HG03342 (cell line): ENCODE data around the gene GABBR1.
A peak's percentile ranks its signal among the peaks of the same experiment; 100 is the strongest.

Source experiments
- ATAC-seq: cut with Tn5 transposase; IDR thresholded peaks from one replicate; pipeline ENCODE4 v1.9.1; 2021; ENCODE audit warnings: mild to moderate bottlenecking, moderate library complexity; ENCODE audit not compliant: unreplicated experiment

GABBR1 gene

DNA sequence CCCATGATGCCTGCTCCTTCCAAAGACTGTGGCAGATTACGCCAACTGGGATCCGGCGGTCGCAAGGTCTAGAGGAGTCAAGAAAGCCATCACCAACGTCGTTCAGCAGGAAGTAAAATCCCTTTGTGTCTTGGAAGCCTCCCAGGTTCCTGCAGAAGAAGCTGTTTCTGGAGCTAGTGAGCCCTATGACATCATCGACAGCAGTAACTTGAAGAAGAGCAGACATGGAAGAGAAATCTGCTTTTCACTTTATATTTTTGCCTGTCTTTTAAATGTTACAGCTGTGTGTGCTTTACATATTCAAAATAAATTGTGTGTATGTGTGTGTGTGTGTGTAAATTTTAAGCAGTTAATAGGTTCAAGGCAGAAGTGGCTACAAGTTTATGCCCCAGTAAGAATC lies 55.4 kb downstream of the GABBR1 start:
- no peak for ATAC-seq

DNA sequence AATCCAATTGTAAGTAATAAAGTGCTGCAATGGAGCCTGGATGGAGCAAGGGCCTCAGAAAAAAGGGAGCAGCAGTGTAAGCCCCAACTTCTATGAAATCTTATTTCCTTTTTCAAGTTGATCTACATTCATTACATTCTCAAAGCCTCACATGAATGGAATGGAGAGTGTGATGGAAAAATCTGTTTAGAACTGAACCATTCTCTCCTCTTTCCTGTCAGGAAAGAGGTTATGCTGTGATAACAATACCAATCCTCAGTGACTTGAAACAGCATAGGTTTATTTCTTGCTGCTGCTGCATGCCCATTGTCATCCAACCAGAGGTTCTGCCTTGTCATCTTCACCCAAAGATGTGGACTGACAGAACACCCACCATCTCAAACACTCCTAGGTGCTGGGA lies 56.9 kb downstream of the GABBR1 start:
- no peak for ATAC-seq

DNA sequence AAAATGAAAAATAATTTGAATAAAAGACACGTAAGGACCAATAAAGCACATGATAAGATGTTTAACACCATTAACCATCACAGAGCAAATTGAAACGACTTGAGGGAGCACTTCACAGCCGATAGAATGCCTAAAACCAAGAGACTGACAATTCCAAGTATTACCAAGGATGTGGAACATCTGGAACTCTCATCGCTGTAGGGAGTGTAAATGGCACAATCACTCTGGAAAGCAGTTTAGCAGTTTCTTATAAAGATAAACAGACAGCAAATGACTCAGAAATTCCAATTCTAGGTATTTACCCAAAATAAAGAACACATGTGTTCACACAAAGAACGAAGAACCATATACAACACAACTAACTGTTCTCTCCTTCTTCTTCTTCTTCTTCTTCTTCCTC lies 65.0 kb downstream of the GABBR1 start:
- ATAC-seq = no peak

DNA sequence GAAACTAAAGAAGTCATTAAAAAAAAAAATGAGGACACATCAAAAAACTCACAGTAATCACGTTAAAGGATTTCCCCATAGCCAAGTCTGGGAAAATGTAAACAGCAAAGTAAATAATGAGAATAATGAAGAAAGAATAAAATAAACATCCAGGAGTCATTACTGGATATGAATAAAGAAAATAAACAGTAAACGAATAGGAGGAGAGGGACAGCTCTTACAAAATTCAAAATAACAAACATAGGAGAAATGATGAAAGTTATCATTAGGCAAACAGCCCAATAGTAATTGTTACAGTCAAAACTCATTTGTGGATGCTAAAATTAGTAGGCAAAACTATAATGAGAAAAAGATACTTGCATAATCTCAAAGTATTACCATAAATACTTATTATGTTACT lies 65.4 kb downstream of the GABBR1 start:
- no peak for ATAC-seq

DNA sequence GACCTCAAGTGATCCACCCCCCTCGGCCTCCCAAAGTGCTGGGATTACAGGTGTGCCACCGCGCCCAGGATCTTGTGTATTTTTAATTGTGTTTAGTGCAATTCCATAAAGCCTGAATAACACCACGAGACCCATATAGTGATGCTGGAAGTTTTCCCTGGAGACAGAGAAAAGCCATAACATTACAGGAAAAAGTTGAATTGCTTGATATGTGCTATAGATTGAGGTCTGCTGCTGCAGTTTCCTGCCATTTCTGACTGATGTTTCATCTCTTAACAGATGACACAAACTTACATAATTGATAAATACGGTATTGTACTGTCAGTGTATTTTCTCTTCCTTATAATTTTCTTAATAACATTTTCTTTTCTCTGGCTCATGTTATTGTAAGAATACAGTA lies 66.1 kb downstream of the GABBR1 start:
- ATAC-seq = no peak

DNA sequence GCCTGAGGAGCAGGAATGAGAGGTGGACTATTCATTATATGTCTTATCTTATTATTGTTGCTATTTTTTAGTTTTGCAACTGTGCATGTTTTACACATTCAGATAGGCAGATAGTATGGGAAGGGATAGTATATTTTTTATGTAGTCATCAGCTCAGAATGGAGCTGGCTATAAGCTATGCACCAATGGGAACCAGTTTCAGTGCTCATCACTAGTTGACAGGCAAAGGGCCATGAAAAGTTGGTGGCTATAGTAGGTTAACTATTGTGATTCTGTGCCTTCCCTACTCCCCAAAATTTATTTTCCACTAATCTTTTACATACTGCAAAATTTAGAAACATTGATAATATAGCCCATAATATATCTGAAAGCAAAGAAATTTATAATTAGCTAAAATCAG lies 68.1 kb downstream of the GABBR1 start:
- ATAC-seq = no peak

DNA sequence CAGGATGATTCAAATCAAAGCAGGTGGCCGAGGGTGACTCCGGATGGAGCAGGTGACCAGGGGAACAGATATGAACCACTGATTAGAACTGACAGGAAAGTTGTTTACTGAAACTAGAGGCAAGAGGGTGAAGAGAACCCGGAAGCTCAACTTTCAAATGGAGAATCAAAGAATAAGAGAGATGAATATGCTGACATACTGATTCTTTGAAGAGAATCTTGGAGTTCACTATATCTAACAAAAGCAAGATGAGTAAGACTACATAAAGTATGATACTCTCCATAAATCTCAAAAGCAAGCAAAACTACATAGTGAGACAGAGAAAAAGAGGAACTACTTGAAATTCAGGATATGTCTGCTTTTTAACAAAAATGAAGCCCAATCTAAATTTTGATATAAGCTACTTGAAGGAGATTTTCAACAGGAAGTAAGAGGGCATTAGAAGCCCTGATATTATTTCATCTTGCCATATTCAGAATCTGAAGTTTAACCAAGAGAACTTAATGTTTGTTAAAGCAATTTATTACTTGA lies 69.5 kb downstream of the GABBR1 start:
- ATAC-seq = no peak

DNA sequence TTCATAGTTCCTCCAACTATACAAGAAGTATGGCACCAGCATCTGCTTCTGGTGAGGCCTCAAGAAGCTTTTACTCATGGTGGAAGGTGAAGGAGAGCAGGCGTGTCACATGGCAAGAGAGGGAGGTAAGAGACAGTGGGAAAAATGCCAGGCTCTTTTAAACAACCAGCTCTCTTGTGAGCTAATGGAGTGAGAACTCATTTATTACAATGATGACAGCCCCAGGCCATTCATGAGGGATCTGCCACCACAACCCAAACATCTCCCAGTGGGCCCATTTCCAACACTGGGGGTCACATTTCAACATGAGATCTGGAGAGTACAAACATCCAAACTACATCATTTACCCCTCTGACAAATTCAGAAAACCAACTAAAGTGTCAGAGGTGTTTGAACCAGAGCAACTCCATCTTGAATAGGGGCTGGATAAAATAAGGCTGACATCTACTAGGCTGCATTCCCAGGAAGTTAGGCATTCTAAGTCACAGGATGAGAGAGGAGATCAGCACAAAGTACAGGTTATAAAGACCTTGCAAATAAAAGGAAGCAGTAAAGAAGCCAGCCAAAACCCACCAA lies 71.3 kb downstream of the GABBR1 start:
- no peak for ATAC-seq

DNA sequence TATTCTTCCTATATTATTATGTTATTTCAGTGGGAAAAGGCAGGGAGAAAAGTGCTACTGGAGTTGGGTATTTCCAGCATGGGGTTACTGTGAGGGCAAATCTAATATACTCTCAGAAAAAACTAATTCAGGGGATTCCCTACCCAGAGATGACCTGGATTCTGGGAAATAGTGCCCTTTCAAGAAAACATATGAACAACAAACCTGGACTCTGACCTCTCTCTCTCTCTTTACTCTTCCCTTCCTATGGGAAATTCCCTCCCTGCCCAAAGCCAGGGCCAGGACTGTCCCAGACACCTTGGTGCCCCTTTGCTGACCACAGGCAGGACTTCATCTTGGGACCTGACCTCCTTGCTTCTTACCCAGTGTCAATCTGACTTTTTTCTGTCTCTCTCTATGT lies 71.9 kb downstream of the GABBR1 start:
- ATAC-seq = no peak

DNA sequence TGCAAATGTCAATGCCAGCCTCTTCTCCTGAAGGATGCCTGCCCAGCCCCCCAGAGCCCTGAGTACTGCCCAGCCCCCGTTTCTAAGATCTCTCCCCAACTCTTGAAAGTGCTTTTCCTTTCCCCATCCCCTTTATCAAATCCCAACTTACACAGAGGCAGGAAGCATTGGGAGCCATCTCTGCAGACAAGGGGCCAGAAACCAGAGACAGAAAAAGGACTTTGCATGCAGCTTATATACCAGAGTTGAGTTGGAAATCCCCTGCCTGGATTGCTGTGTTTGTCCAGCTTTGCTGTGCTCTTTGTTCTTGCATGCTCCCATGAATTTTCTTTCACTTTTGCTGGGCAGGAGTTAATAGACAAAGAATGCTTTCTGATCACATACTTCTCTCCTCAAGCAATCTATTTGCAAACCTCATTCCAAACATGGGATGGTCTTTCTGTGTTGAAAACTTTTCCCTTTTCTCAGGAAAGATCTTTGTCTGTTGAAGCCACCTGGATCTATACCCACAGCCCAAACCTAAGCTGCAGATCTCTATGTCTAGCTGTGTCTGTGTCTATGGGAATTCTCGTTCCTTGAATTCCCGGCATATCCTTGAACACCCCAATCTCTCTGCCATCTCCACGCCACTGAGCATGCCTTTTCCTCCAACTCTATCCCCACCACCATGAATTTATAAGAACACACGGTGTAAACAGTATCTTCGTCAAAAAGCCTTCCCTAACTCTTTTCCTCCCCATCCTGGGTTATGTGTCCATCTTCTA lies 73.3 kb downstream of the GABBR1 start, which contains the start of gene UBD:
Gene UBD, minus strand, starts transcription at position 209 of the 764 bp plus-strand sequence. Its CDS starts 31 bp downstream, at position 178.
- ATAC-seq = no peak

DNA sequence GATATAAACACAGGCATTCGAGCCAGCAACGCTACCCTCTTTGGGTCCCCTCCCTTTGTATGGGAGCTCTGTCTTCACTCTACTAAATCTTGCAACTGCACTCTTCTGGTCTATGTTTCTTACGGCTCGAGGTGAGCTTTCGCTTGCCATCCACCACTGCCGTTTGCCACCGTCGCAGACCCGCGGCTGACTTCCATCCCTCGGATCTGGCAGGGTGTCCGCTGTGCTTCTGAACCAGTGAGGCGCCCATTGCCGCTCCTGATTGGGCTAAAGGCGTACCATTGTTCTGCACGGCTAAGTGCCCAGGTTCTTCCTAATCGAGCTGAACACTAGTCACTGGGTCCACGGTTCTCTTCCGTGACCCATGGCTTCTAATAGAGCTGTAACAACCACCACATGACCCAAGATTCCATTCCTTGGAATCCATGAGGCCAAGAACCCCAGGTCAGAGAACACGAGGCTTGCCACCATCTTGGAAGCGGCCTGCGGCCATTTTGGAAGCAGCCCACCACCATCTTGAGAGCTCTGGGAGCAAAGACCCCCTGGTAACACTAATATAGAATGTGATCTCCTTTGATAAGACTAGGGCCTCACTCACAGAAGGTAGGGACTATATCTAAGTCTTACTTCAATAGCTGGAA lies 74.4 kb downstream of the GABBR1 start:
- ATAC-seq = no peak

DNA sequence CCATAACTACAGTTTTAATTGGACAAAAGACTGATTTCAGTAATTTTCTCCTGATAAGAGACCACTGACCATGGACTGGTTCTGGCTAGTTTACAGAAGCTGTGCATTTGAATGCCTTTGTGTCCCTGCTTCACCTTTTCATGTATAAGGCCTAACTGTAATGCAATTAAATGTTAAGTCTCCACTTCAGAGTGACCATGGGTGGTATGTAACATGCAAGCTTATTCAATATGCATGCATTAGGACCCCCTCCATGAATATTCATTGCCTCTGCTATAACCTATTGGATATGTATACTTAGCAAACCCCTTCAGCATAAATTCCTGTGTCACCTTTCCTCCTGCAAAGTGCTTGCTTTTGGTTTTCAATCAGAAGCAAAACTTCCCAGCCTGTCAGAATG lies 75.7 kb downstream of the GABBR1 start:
- ATAC-seq = no peak

DNA sequence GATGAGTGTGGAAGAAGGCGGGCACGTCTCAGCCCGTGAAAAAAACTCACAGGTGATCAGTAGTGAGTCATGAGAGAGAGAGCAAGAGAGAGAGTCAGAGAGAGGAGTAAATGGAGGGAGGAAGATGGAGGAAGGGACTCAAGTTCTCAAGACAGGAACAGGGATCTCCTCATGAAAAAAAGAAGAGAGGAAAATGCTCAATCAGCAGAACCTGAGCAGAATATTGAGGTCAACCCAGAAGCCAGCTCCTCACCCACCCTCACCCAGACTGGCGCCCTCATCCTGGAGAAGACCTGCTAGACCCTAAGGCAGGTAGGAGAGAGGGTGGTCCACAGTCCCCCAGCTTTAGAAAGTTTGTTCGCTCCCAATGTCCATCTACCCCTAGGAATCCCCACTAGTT lies 78.2 kb downstream of the GABBR1 start:
- ATAC-seq = no peak

DNA sequence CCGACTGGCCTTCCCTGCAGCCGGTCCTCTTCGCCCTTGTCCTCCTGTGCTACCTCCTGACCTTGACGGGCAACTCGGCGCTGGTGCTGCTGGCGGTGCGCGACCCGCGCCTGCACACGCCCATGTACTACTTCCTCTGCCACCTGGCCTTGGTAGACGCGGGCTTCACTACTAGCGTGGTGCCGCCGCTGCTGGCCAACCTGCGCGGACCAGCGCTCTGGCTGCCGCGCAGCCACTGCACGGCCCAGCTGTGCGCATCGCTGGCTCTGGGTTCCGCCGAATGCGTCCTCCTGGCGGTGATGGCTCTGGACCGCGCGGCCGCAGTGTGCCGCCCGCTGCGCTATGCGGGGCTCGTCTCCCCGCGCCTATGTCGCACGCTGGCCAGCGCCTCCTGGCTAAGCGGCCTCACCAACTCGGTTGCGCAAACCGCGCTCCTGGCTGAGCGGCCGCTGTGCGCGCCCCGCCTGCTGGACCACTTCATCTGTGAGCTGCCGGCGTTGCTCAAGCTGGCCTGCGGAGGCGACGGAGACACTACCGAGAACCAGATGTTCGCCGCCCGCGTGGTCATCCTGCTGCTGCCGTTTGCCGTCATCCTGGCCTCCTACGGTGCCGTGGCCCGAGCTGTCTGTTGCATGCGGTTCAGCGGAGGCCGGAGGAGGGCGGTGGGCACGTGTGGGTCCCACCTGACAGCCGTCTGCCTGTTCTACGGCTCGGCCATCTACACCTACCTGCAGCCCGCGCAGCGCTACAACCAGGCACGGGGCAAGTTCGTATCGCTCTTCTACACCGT lies 79.5 kb downstream of the GABBR1 start:
- ATAC-seq = no peak

DNA sequence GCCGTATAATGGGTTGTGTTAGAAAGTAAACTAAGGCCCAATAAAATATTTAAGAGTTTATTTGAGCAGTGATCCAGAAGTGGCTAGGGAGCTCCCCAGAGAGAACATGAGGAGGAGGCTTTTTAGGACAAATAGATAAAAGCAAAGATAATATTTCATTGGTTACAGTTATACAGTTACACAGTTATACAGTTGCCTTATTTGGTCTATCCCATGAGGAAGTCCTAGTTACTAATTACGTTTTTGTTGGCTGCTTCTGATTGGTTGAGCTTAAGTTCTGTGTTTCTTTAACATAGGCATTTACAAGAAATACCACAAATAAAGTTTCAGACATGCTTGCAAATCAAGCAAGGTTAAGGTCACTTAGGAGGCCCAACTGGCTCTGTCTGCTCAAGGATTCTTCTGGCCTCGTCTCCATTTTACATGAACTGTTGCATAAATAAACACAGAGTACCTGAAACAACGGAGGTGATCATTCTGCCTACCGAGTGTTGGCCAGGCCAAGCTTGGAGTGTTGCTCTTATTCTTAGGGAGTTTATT lies 80.4 kb downstream of the GABBR1 start:
- ATAC-seq = peak; percentile 86

DNA sequence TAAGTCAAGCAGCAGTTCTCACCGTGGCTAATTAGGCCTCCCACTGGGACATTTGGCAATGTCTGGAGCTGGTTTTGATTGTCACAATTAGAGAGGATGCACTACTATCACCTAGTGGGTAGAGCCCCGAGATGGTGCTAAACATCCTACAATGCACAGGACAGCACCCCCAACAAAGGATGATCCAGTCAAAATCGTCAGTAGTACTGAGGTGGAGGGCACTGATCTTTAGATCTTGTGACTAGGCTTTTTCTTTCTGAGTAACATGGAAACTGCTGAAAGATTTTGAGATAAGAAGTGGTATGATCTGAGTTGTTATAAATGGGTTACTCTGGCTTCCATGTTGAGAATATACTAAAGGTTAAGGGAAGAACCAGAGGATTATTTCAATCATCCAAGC lies 85.4 kb downstream of the GABBR1 start:
- no peak for ATAC-seq

DNA sequence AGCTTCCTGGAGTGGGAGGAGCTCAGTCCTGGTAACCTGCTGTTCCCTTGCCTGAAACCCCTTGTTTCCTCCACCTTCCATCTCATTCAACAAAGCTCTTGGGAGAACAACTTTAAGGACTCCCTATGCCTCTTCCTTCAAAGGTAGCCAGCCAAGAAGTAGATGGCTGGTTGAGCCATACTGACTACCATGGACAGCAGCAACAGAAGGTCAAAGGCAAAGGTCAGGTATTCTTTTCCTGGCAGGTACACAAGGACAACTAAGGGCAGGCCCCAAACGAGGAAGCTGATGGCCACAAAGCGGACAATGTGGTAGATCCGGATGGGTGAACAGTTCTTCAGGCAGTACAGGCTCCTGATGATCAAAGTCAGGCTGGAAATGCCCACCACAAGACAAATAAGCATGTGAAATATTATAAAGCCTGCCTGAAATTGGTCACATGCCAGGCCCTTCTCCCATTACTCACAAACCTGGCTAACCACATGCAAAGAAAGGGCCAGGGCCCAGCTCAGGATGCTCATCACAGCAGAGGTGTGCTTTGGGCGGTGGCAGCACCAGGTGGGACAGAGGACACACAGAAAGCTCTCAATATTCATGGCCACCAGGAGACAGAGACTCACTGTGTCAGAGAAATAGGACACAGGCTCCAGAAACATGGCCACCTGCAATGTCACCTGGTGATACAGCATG lies 95.1 kb downstream of the GABBR1 start:
- no peak for ATAC-seq

DNA sequence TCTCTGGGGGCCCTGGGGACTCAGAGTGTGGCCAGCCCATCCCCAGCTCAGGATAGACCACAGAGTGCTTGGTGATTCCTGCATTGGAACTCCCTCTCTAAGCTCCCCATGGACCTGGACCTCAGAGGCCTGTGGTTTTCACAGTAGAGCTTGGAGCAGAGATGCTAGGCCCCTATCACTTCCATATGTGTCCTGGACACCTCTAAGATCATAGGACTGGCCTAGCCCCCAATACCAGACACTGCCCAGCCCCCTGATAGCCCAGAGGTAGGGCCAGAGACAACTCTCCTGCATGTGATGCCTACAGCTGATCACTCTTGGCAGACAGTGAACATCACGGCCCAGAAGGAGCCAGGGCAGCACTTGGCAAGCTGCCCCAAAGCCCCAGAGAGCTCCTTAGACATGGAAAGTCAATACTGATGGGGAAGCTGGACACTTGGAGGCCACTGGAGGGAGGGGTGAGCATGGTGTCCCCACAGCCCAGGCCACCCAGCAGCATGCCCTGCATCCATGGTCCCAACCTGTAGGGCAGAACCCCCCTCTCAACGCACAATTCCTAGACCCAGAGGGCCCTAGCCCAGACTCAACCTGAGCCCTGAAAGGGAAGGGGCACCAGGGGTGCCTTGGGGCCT lies 100.5 kb downstream of the GABBR1 start:
- ATAC-seq = no peak

DNA sequence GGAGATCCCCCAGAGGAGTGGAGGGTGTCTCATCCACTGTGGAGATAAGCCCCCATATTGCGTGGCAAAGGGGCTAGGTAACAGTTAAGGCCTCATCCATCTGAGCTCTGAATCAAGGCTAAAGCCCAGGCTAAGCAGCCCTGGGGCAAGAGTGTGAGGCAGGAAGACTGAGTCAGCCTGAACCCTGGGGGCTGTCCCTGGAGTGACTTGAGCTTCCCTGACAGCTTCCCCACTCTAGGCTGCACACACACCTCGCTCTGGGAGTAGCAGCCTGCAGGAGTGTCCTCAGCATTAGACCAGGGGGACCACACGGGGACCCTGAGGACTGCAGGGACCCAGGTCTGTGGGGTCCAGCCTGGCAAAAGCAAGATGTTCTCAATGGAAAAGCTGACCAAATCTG lies 101.3 kb downstream of the GABBR1 start:
- ATAC-seq = no peak
